Activated B cell treated with CpG ODN at 0.5 μM for 24 hours (primary cell): ENCODE results near the gene BMP2K. TPM values are rescaled to one million over a fixed set of nuclear protein-coding genes. Genes with fewer than 3 reads are reported as not detected.

Experiments
- ATAC-seq: fragments of 200-7000 bp; cut with Tn5 transposase; one replicate; pipeline ENCODE4 v1.10.0; 2021; ENCODE audit warnings: low read depth, mild to moderate bottlenecking, moderate library complexity
- CTCF ChIA-PET: fragments of 350-600 bp; sonication (Branson Sonifier 250); formaldehyde crosslinking; loops from one replicate; lab custom pipeline; 2021; ENCODE audit warnings: antibody characterized with exemption; lab: Charles Lee
- POLR2A ChIA-PET: fragments of 350-600 bp; sonication (Branson Sonifier 250); formaldehyde crosslinking; loops from one replicate; lab custom pipeline; 2021; ENCODE audit warnings: antibody characterized with exemption; lab: Charles Lee
- DNase-seq: peaks from one replicate; pipeline ENCODE4 v3.0.0; 2022
- H3K27ac Mint-ChIP-seq: one replicate; pipeline ENCODE4 v1.8.0; 2020; ENCODE audit warnings: mixed read lengths
- H3K27me3 Mint-ChIP-seq: one replicate; pipeline ENCODE4 v1.8.0; 2021; ENCODE audit warnings: mixed read lengths
- H3K36me3 Mint-ChIP-seq: one replicate; pipeline ENCODE4 v1.8.0; 2021; ENCODE audit warnings: low read depth, mixed read lengths
- H3K4me1 Mint-ChIP-seq: one replicate; pipeline ENCODE4 v1.8.0; 2021; ENCODE audit warnings: mixed read lengths
- H3K4me3 Mint-ChIP-seq: one replicate; pipeline ENCODE4 v1.8.0; 2020; ENCODE audit warnings: mild to moderate bottlenecking, mixed read lengths
- H3K9me3 Mint-ChIP-seq: one replicate; pipeline ENCODE4 v1.8.0; 2020; ENCODE audit warnings: mixed read lengths
- CTCF ChIP-seq: fragments of 200-600 bp; IDR thresholded peaks from one replicate; pipeline ENCODE4 v1.8.0; 2022; ENCODE audit warnings: antibody characterized with exemption, mild to moderate bottlenecking
- intact Hi-C: fragments of 100-400 bp; cut with micrococcal nuclease; formaldehyde crosslinking; loops from one replicate; pipeline ENCODE4 v1.15.1; 2024
- total RNA-seq: library from RNA; stranded (reverse); gene quantifications from 2 replicates; pipeline ENCODE4 v1.2.3, GENCODE V29; 2022

The BMP2K gene
- total RNA-seq, 1 donor from 2014 or later: 135 TPM

GRCh38 chr4:78870056-78870455, 93.9 kb downstream of the BMP2K start:
- intact Hi-C loops: no loop called here
- no peaks in the 10 kb centered on the region for H3K9me3 Mint-ChIP-seq
- H3K4me1 Mint-ChIP-seq: no peaks in the 10 kb centered on the region
- H3K36me3 Mint-ChIP-seq: peaks cover 78% of the 10 kb centered on the region
- H3K27ac Mint-ChIP-seq: no peak overlapping the region
- ChIA-PET POLR2A (interaction anchor here (2.1 kb wide), 1 partner anchor 256 kb away, joined by 8 read pairs; no protein-coding TSS in a partner anchor), CTCF (no interaction called here)
- H3K27me3 Mint-ChIP-seq: no peaks in the 10 kb centered on the region
- H3K4me3 Mint-ChIP-seq: no peak overlapping the region
- ATAC-seq (no peak), DNase-seq (no peak)
- TF ChIP-seq CTCF: no peak

GRCh38 chr4:78876568-78877320, 100.6 kb downstream of the BMP2K start:
- no peak overlapping the region for H3K27ac Mint-ChIP-seq

GRCh38 chr4:78878031-78878430, 101.9 kb downstream of the BMP2K start:
- H3K36me3 Mint-ChIP-seq: peaks cover 57% of the 10 kb centered on the region
- no peak overlapping the region for H3K27ac Mint-ChIP-seq
- intact Hi-C loops: no loop called here
- no peaks in the 10 kb centered on the region for H3K9me3 Mint-ChIP-seq
- DNase-seq (no peak), ATAC-seq (no peak)
- ChIA-PET CTCF (interaction anchor here (1.2 kb wide), 1 partner anchor 14 kb away, joined by 5 read pairs; no protein-coding TSS in a partner anchor), POLR2A (no interaction called here)
- H3K4me1 Mint-ChIP-seq: peaks cover 12% of the 10 kb centered on the region
- H3K27me3 Mint-ChIP-seq: no peaks in the 10 kb centered on the region
- H3K4me3 Mint-ChIP-seq: no peak overlapping the region
- no peak for TF ChIP-seq CTCF

More at GRCh38 chr4:78876568-78877320, 100.6 kb downstream of the BMP2K start:
- intact Hi-C loops: no loop called here
- no peak for TF ChIP-seq CTCF
- Mint-ChIP-seq H3K4me3 (no peak overlapping the region), H3K27me3 (no peaks in the 10 kb centered on the region), H3K36me3 (peaks cover 66% of the 10 kb centered on the region), H3K9me3 (no peaks in the 10 kb centered on the region), H3K4me1 (peaks cover 12% of the 10 kb centered on the region)
- ATAC-seq: no peak
- DNase-seq: no peak
- POLR2A ChIA-PET: no interaction called here
- CTCF ChIA-PET: no interaction called here

GRCh38 chr4:78880874-78881492, 104.8 kb downstream of the BMP2K start:
- H3K4me3 Mint-ChIP-seq: no peak overlapping the region
- H3K36me3 Mint-ChIP-seq: peaks cover 51% of the 10 kb centered on the region
- H3K9me3 Mint-ChIP-seq: no peaks in the 10 kb centered on the region
- intact Hi-C loops: no loop called here
- no peak for DNase-seq
- peak; percentile 61 for ATAC-seq
- H3K27me3 Mint-ChIP-seq: no peaks in the 10 kb centered on the region
- no peak for TF ChIP-seq CTCF
- peak overlapping the region; percentile 69 for H3K27ac Mint-ChIP-seq
- CTCF ChIA-PET: no interaction called here
- POLR2A ChIA-PET: no interaction called here
- peaks cover 12% of the 10 kb centered on the region for H3K4me1 Mint-ChIP-seq

GRCh38 chr4:78885598-78885997, 109.4 kb downstream of the BMP2K start:
- no peaks in the 10 kb centered on the region for H3K27me3 Mint-ChIP-seq
- no peak overlapping the region for H3K4me3 Mint-ChIP-seq
- H3K9me3 Mint-ChIP-seq: no peaks in the 10 kb centered on the region
- intact Hi-C loops: no loop called here
- CTCF ChIA-PET: no interaction called here
- POLR2A ChIA-PET: no interaction called here
- H3K27ac Mint-ChIP-seq: no peak overlapping the region
- peaks cover 62% of the 10 kb centered on the region for H3K36me3 Mint-ChIP-seq
- H3K4me1 Mint-ChIP-seq: peaks cover 14% of the 10 kb centered on the region
- ATAC-seq (no peak), DNase-seq (no peak)
- no peak for TF ChIP-seq CTCF
